Measurements from ENCODE around the gene RNF138. TPM values are rescaled to one million over a fixed set of nuclear protein-coding genes. Genes with fewer than 3 reads are reported as not detected.

The RNF138 gene
- total RNA-seq (2022; extraction: Qiagen RNA extraction), result 11.2 to 13.5 TPM (median 13.5 TPM) in 5 replicates

GRCh38 chr18:32091724-32092421, at the start of gene RNF138:
Gene RNF138 (plus strand): TSS chr18:32091874. CDS start chr18:32092777, 903 bp downstream.

Other genes starting within 250 kb of the RNF138 start
- 9.7 to 14.4 TPM (median 11.8 TPM) in 5 replicates for gene TRAPPC8, start 148.7 kb upstream of the RNF138 start, total RNA-seq (2022; extraction: Qiagen RNA extraction)
- 0.20 to 0.28 TPM (median 0.27 TPM) in 5 replicates for gene RNF125, start 73.0 kb upstream of the RNF138 start, total RNA-seq (2022; extraction: Qiagen RNA extraction)
- 0.05 TPM in 1 of 5 replicates, not detected in the others for gene MEP1B, start 98.2 kb downstream of the RNF138 start, total RNA-seq (2022; extraction: Qiagen RNA extraction)

Measured in A549 treated with Mapracorat at 1 μM for 4 hours (cell line).